OCI-LY1 (cell line): ENCODE results near the gene AKT3.

Experiments
- CTCF ChIP-seq: fragments of 200-600 bp; sonication (generic), shearing (Covaris generic); IDR thresholded peaks from 2 replicates; pipeline ENCODE4 v1.5.1; 2017; ENCODE audit warnings: mild to moderate bottlenecking, antibody characterized with exemption, low read length, moderate library complexity, mixed read lengths
- EZH2 ChIP-seq: fragments of 200-600 bp; sonication (generic), shearing (Covaris generic); IDR thresholded peaks from 2 replicates; pipeline ENCODE4 v1.8.0; 2017; ENCODE audit warnings: borderline replicate concordance, mixed run types, mild to moderate bottlenecking, antibody characterized with exemption, low read length, moderate library complexity, mixed read lengths

- no peak for TF ChIP-seq CTCF
- no peak for TF ChIP-seq EZH2
Measured at GRCh38 chr1:243547891-243548290, 302.2 kb downstream of the AKT3 start.
